Effector CD4-positive, alpha-beta T cell (primary cell): ENCODE results near the gene SLIT3.

Source experiments
- DNase-seq: peaks from one replicate; pipeline ENCODE4 v3.0.0-alpha.2; 2020

Gene SLIT3

DNA sequence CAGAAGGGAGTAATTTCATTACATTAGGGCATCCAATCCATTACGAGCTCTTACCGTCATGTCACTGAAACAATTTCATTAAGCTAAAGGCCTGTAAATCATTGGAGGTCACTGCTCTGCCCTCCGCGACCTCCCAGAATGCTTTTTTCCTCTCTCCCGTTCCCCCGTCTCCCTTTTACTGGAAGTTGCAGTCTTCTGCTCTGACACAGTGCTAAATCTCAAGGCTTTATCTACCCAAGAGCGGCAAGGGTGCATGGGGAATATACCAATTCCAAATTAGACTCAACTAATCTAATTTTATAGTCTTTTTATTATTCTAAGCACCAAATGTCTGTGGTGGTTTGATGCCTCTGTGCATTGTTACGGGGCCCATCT lies 456.0 kb downstream of the SLIT3 start:
- no peak for DNase-seq

- DNase-seq = no peak
These were observed 456.7 kb downstream of the SLIT3 start for GRCh38 chr5:168844016-168844921.

DNA sequence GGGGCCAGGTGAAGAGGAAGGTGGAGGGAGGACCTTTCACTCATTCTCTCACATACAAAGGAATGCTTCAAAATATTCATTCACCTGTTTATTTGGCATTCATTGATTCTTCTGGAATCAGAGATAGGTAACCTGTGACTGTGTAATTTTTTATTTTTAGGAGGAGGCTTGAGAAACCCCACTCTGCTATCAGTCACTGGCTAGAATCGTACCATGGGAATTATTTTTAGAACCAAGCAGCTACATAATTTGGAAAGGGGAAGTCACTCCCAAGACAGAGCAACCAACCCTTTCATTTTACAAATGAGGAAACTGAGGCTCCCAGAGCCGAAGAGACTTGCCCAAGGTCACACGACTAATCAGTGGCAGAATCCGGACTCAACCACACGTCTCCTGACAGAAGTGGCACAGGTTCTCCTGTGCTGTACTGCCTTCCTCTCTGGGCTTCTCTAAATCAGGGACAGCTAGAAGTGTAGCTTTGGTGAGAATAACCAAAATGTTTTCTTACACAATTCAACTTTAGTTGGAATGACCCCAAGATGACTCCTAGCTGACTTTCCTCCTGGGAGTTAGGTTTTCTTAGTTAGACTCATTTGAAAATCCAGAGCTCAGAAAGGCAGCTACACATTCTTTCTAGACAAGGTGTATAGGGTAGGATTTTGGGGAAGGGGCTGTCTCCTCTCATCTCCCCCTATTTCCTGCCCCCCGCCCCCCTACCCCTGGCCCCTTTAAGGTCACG lies 457.5 kb downstream of the SLIT3 start:
- DNase-seq = no peak

- DNase-seq = no peak
These were observed 458.3 kb downstream of the SLIT3 start for GRCh38 chr5:168842571-168843205.

DNA sequence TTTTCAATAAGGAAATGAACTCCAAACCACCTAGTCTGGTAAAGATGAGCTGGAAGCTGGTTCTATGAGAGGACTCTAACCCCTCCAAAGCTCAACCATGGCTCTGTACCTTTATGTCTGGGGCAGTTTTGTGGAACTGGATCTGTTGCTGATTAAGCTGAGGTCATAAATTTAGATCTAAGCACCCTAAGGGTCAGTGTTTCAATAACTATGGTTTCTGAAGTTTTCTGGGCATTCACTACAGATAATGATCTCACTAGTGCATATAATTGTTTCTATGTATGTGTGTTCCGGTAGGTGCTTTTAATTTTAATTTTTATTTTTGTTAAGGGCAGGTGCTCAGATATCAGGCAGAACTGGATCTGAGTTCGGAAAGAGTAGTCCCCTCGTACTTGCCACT lies 463.1 kb downstream of the SLIT3 start:
- DNase-seq = no peak

- no peak for DNase-seq
These were observed 464.2 kb downstream of the SLIT3 start for GRCh38 chr5:168836603-168837231.

- DNase-seq = no peak
These were observed 467.0 kb downstream of the SLIT3 start for GRCh38 chr5:168833936-168834335.

GRCh38 chr5:168833383-168833782 lies 467.6 kb downstream of the SLIT3 start:
- DNase-seq = no peak

DNA sequence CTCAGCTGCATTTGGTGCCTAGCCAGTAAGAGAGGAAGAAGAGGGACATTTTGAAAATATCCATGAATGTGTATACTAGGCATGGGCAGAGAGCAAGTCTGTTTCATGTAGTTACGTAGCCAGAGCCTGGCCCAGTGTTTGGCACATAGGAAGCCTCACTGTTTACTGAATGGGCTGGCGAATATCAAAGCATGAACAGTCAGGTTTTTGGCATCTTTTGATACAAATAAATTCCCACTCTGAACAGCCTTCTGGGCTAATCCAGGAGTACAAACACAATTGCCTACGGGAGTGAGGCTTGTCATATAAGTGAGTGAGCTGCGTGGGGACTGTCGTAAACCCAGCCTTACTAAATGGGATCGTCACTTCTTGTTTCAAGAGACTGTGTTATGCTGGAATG lies 468.6 kb downstream of the SLIT3 start:
- DNase-seq = no peak

DNA sequence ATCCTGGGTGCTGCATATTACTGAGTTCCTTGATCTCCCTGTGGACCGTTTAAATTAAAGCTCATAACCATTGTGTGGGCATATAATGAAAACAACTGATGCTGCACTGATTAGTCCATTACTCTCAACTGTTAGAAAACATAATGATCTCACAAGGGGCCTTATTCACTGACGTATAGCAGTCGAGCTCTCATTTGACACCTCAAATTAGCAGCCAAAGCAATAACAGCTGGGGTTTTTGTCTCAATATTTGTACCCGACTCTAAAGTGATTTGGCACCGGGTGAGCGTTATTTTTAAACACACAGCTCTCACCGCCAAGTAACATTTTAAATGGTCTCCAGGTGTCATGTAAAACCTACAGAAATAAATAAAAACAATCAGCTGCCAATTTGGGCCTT lies 469.6 kb downstream of the SLIT3 start:
- no peak for DNase-seq

- DNase-seq = no peak
These were observed 470.1 kb downstream of the SLIT3 start for GRCh38 chr5:168830833-168831232.

GRCh38 chr5:168829922-168830417 lies 471.0 kb downstream of the SLIT3 start:
- DNase-seq = no peak

- DNase-seq = no peak
These were observed 471.9 kb downstream of the SLIT3 start for GRCh38 chr5:168829044-168829443.

DNA sequence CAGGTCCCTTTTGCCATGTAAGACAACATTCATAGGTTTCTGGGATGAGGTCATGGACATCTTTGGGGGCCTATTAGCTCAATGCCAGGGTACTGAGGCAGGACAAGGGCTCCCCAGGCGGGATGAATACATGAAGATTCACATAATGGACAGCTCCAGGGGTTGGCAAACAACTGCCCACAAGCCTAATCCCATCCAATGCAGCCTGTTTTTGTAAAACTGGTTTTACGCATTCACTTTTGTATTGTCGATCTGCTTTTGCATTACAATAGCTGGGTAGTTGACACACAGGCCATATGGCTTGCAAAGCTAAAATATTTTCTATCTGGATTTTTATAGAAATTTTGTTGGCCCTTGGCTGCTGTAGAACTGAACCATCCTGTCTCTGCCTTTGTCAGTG lies 473.3 kb downstream of the SLIT3 start:
- no peak for DNase-seq

DNA sequence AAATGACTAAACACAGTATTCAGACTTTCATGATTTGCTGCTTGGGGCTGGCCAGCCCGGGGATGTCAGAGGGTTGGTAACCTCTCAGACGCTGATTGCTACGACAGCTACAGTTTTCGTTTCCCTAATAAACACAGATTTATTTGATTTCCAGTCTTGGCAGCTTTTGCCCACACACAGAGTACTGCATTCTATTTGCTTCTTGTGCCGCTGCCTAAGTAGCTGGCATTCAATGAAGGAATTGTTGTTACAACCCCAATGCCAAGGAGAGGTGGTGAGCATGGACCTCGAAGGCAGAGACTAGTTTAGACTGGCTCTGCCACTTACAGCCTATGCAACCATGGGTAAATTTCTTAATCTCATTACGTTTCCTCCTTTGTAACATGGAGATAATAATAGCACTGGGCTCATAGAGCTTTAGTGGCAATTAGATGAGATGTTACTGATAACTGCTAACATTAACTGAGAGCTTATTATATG lies 474.7 kb downstream of the SLIT3 start:
- DNase-seq = no peak

GRCh38 chr5:168822745-168823281 lies 478.1 kb downstream of the SLIT3 start:
- no peak for DNase-seq

GRCh38 chr5:168822248-168822744 lies 478.6 kb downstream of the SLIT3 start:
- no peak for DNase-seq

GRCh38 chr5:168820874-168821273 lies 480.1 kb downstream of the SLIT3 start:
- no peak for DNase-seq

GRCh38 chr5:168819004-168819621 lies 481.8 kb downstream of the SLIT3 start:
- no peak for DNase-seq

DNA sequence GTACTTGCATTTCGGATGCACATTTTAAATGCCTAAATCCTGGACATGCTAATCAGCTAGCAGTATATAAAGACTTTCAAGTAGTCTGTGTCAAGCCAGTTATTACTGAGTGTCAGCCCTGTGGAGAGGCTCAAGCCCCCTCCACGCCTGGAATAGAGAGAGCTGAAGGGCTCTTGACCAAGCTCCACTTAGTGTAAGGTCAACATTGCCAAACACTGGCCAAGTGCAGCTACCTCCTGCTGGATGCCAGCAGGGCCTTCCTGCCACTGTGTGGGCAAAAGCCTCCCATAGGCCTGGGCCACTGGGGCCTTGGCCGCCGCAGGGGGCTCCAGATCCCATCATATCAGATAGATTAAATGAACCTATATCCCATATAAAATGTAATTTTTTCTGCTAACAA lies 482.4 kb downstream of the SLIT3 start:
- no peak for DNase-seq

- no peak for DNase-seq
These were observed 483.3 kb downstream of the SLIT3 start for GRCh38 chr5:168817591-168817990.

- DNase-seq = no peak
These were observed 484.3 kb downstream of the SLIT3 start for GRCh38 chr5:168816661-168817060.
